ENCODE measurements around the gene TMPRSS11A. TPM values are rescaled to one million over a fixed set of nuclear protein-coding genes. Genes with fewer than 3 reads are reported as not detected.

Gene TMPRSS11A
- total and polyA plus RNA-seq, 2 donors (not counting 3 experiments of a cell fraction or from before 2014, with no cell fraction given): not detected

DNA sequence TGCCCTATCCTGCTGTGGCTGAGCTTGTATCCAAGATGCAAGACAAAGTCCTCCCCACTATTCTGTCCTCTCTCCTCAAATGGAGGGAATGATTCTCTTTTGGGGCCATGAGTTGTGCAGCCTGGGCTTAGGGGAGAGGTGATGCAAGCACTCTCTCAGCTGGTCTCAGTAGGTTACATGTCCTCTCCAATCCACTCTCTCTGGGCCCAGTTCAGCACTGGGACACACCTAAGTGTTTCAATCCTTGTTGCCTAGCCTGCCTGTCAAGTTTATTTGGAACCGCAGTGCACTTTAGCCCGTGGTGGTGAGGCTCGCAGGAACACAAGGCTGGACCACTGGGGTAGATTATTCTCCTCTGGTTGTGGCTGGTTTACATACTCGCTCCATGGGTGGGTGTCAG is 55.6 kb downstream of the TMPRSS11A start:
- intact Hi-C loops (cut with micrococcal nuclease) (no loop called here), dilution Hi-C loops (cut with MboI; ENCODE audit: extremely low pct_ligation_motif_present, low sequenced_read_pairs) (no loop called here)
- Histone ChIP-seq H3K79me2 (ENCODE audit: control insufficient read depth, insufficient read depth, low read length) (no peaks in the 10 kb centered on the region), H3K4me2 (ENCODE audit: insufficient read depth, low read length) (no peak overlapping the region), H3K9me1 (replicated peaks; ENCODE audit: control insufficient read depth, extremely low read depth, insufficient read depth, low read length) (no peaks in the 10 kb centered on the region), H3K9me3 (replicated peaks; ENCODE audit: control insufficient read depth, insufficient read depth, low read length) (no peaks in the 10 kb centered on the region), H2AFZ (ENCODE audit: low read depth, low read length) (no peak overlapping the region), H4K20me1 (replicated peaks; ENCODE audit: control insufficient read depth, extremely low read depth, insufficient read depth, low read length) (no peaks in the 10 kb centered on the region), H3K4me1 (ENCODE audit: control insufficient read depth, extremely low read depth, insufficient read depth, low read length) (no peaks in the 10 kb centered on the region), H3K27ac (ENCODE audit: insufficient read depth, low read depth, low read length) (no peak overlapping the region), H3K36me3 (ENCODE audit: control insufficient read depth in 2 of 2, extremely low read depth in 1 of 2, insufficient read depth in 2 of 2, low read length in 2 of 2) (no peaks in the 10 kb centered on the region), H3K9ac (replicated peaks; ENCODE audit: extremely low read depth, insufficient read depth, low read length) (no peak overlapping the region), H3K27me3 (ENCODE audit: control insufficient read depth in 2 of 2, insufficient read depth in 2 of 2, low read length in 2 of 2) (peaks cover 0 to 6% of the 10 kb centered on the region in 2 experiments), H3K4me3 (replicated peaks in 1 of 3; ENCODE audit: insufficient read depth in 1 of 3, low read depth in 1 of 3, low read length in 3 of 3) (no peak overlapping the region)
- no peak for DNase-seq (ENCODE audit: low read depth, low spot score)
- no TSS peak for BruUV-seq (replicated peaks)
- no peak for FAIRE-seq
- CTCF ChIA-PET: interaction anchor here (0.9 kb wide), 1 partner anchor 161 kb away, joined by 3 read pairs; no protein-coding TSS in a partner anchor
- no peak for TF ChIP-seq FOS (IDR thresholded peaks at IDR 0.05; ENCODE audit: borderline replicate concordance, insufficient read depth, low read length)
- TF ChIP-seq EZH2 (IDR thresholded peaks at IDR 0.05; ENCODE audit: borderline replicate concordance, low read depth, low read length, severe bottlenecking): no peak
- TF ChIP-seq, protein P1, sequence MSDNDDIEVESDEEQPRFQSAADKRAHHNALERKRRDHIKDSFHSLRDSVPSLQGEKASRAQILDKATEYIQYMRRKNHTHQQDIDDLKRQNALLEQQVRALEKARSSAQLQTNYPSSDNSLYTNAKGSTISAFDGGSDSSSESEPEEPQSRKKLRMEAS (IDR thresholded peaks at IDR 0.05; ENCODE audit: insufficient read depth, insufficient read length): no peak
- no peak for TF ChIP-seq POLR2AphosphoS5 (IDR thresholded peaks at IDR 0.05; ENCODE audit: insufficient read depth, low read depth, low read length)
- TF ChIP-seq POLR2A (IDR thresholded peaks at IDR 0.05; ENCODE audit: low read depth, low read length): no peak
- TF ChIP-seq MYC (IDR thresholded peaks at IDR 0.05; ENCODE audit: low read depth, low read length): no peak
- TF ChIP-seq CTCF (IDR thresholded peaks at IDR 0.05; ENCODE audit: extremely low read depth in 1 of 2, insufficient read depth in 1 of 2, low read depth in 1 of 2, low read length in 2 of 2): no peak
- no peak for TF ChIP-seq JUN (IDR thresholded peaks at IDR 0.05; ENCODE audit: borderline replicate concordance, insufficient read depth, insufficient read length, low read depth)
- TF ChIP-seq GATA2 (IDR thresholded peaks at IDR 0.05; ENCODE audit: insufficient read depth, insufficient read length, low read depth, low read length): no peak
- POLR2A ChIA-PET: no interaction called here

Data from endothelial cell of umbilical vein (primary cell).